GM10248 (cell line): ENCODE data around the gene GBX1.

Experiments used
- CTCF ChIA-PET: fragments of 300-600 bp; sonication (Branson Sonifier 250); formaldehyde crosslinking; extraction: SDS; loops from one replicate; lab custom pipeline; 2021; ENCODE audit warnings: antibody characterized with exemption; lab: Yijun Ruan, JAX
- POLR2A ChIA-PET: fragments of 350-650 bp; sonication (Branson Sonifier 250); formaldehyde crosslinking; extraction: SDS; loops from one replicate; lab custom pipeline; 2020; ENCODE audit warnings: antibody characterized with exemption; lab: Yijun Ruan, JAX
- DNase-seq: peaks from one replicate; pipeline ENCODE4 v3.0.0; 2012; ENCODE audit errors: extremely low spot score
- TF ChIP-seq, protein P1 (sequence below): IDR thresholded peaks from 2 replicates; pipeline ENCODE4 v1.5.1; 2012; ENCODE audit warnings: mild to moderate bottlenecking, low read depth; ENCODE audit errors: extremely low read depth, missing control alignments, control extremely low read depth

GBX1 gene

DNA sequence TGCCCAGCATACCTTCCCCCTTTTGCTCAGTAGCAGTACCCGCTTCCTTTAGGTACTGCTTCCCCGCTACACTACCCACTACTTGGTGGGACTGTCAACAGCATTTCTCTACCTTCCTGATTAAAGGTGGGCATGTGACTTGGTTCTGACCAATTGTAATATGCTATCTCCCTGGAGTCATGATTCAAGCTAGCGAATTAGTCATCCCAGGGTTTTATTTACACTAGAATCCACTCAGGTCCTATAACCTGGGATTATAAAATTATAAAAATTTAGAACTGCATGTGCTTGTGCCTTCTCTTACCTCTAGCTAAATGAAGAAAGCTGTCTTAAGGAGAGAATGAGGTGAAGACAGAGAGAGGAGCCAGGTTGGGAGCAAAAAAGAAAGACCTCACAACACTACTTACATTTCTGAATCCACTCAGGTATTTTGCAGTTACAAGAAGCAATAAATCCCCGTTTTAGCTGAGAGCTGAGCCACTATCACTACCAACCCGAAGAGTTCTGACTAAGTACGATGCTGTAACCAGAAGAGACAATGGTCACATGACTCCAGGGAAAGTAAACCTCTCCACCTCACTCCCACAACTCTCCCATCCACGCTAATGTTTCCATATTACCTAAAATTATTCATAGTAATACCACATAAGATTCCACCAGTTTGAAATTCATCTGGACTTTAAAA, 9.7 kb downstream of the GBX1 start:
- CTCF ChIA-PET, result interaction anchor here (1.0 to 2.4 kb wide), 6 partner anchors 8 to 86 kb away, joined by 3 to 12 read pairs (median 6); no protein-coding TSS in a partner anchor
- no peak for DNase-seq
- TF ChIP-seq, protein P1, sequence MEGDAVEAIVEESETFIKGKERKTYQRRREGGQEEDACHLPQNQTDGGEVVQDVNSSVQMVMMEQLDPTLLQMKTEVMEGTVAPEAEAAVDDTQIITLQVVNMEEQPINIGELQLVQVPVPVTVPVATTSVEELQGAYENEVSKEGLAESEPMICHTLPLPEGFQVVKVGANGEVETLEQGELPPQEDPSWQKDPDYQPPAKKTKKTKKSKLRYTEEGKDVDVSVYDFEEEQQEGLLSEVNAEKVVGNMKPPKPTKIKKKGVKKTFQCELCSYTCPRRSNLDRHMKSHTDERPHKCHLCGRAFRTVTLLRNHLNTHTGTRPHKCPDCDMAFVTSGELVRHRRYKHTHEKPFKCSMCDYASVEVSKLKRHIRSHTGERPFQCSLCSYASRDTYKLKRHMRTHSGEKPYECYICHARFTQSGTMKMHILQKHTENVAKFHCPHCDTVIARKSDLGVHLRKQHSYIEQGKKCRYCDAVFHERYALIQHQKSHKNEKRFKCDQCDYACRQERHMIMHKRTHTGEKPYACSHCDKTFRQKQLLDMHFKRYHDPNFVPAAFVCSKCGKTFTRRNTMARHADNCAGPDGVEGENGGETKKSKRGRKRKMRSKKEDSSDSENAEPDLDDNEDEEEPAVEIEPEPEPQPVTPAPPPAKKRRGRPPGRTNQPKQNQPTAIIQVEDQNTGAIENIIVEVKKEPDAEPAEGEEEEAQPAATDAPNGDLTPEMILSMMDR, result no peak
- POLR2A ChIA-PET, result no interaction called here

DNA sequence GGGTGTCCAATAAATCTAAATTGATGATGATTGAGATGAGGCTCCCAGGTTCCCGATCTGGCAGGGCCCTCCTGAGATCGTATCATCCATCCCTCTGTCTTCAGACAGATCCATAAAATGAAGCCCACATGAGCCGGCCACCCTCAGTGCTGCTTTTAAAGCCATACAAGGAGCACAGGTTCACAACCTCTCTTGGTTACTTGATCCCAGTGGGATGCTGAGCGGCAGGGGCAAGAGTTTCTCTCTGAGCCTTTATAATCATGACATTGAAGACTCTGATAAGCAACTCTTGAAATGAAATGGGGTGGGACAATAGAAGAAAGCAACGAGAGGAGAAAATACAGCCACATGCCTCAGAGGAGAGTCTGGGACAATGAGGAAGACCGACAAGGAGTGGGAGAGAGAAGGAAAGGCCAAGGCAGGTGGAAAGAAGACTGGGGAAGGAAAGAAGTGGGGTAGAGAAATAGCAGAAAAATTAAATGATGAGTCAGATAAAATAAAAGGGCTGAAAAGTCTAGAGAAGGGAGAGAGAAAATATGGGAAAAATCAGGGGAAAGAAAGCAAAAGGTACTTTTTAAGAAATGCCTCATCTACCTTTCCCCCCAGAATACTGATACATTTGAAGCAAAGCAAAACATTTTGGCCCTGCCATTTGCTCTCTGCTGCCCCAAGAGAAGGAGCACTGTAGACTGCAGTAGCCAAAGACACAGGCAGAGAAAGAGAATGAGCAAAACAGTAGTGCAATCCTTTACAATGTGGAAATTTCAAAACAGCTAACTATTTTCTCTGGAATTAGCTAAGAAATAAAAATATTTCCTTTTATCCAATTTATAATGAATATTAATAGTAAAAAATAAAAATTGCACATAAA, 14.6 kb downstream of the GBX1 start:
- no peak for DNase-seq
- ChIA-PET POLR2A (no interaction called here), CTCF (interaction anchor here (0.6 to 2.1 kb wide), 3 partner anchors 17 to 29 kb away, joined by 3 to 7 read pairs (median 3); no protein-coding TSS in a partner anchor)
- TF ChIP-seq, protein P1, result no peak

DNA sequence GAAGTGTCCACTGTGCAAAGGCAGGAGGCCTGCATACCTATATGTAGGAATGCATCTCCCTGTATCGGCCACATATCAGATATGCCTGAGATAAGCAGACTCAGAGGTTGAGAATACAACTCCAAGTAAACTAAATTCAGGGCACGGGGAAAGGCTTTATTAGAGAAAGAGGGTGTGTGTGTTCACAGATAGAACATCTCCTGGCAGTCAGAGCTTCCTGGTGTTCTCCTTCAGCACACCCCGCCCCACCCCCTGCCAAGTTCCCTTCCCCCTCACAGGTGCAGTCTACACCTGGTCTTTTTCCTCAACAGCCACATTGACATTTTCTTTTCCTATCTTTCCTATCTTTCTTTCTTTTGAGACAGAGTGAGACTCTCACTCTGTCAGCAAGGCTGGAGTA, 17.1 kb downstream of the GBX1 start:
- TF ChIP-seq, protein P1, result no peak
- CTCF ChIA-PET, result interaction anchor here (0.8 to 2.1 kb wide), 4 partner anchors 19 to 39 kb away, joined by 3 to 4 read pairs (median 4); no protein-coding TSS in a partner anchor
- POLR2A ChIA-PET, result no interaction called here
- DNase-seq, result no peak

DNA sequence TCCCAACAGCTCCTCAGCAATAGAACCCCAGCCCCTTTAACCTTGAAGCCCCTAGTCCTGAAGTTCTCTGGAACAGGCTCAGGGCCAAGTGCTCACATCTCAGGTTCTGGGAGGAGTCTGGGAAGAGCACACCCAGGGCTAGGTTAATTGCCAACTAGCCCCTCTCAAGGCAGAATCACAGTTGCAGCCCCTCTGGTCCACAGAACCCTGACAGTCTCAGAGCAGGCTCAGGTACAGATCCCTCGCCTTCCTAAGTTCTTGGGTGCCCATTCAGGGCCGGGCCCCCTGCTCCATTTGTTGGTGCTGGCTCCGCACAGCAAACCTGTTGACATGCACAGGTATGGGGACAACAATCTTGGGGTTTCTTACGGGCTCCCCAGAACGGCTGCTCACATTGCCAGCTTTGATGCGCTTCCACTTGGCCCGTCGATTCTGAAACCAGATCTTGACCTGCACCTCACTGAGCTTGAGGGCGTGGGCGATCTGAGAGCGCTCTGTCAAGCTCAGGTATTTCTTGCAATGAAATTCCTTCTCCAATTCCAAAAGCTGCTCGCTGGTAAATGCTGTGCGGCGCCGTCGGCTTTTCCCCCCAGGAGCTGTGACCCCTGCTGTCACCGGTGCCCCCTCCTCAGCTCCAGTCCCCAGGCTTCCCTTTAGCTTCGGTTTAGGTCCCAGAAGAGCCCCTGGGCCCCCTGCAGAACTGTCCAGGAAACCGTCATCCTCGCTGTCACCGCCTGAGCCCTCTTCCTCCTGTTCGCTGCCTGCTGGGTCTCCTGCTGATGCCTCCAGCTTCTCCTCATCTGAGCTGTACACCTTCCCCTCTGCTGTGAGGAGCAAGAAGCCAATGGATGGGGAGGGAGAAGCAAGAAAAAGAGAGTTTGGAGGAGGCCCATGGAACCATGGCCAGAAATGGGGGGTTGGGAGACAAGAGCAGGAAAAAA, 18.9 kb downstream of the GBX1 start:
- TF ChIP-seq, protein P1, result no peak
- ChIA-PET CTCF (interaction anchor here (1.0 to 3.2 kb wide), 7 partner anchors 8 to 634 kb away, joined by 3 to 12 read pairs (median 4); no protein-coding TSS in a partner anchor), POLR2A (interaction anchor here (0.6 kb wide), 1 partner anchor 78 kb away, joined by 4 read pairs; the partner anchor contains the start of gene ABCF2)
- DNase-seq, result no peak

DNA sequence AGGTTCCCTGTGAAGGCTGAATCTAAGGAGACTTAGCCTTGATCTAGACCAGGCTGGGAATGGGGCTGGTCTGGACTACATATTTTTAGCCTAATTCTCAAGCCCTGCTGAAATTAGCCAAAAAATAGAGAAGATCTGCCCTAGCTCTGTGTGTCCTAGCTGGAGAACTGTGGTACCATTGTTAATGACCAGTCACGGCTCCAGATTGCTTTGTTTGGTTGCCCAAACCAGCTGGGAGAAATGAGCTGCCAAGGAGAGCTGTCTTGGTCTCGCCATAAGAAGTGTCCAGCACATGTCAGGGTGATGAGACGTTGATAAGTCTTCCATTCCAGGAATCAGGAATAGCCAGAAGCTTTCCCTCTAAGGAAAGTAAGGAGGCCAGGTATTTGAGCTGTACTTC, 20.7 kb downstream of the GBX1 start:
- POLR2A ChIA-PET, result no interaction called here
- no peak for DNase-seq
- CTCF ChIA-PET, result interaction anchor here (1.1 to 3.2 kb wide), 6 partner anchors 10 to 97 kb away, joined by 3 to 12 read pairs (median 4); no protein-coding TSS in a partner anchor

More for the DNA sequence above, 20.7 kb downstream of the GBX1 start:
- TF ChIP-seq, protein P1, result no peak
